Stimulated activated CD4-positive, alpha-beta T cell treated with anti-CD3 and anti-CD28 coated beads, Interleukin-12 subunit alpha, Interleukin-12 subunit beta, amount 100 ng/mL, for 24 hours (primary cell): ENCODE data around the gene MUS81.
"Not testable (repeated sequence)": the region's sequence is repeated elsewhere in the genome, so short reads cannot be mapped to it uniquely, and the experiment has no call there.

ENCODE experiments used
- DNase-seq, 2 experiments: peaks; one replicate each; pipeline ENCODE4 v3.0.0-alpha.2; 2020; ENCODE audit warnings: low read depth in 2 of 2

Gene MUS81

DNA sequence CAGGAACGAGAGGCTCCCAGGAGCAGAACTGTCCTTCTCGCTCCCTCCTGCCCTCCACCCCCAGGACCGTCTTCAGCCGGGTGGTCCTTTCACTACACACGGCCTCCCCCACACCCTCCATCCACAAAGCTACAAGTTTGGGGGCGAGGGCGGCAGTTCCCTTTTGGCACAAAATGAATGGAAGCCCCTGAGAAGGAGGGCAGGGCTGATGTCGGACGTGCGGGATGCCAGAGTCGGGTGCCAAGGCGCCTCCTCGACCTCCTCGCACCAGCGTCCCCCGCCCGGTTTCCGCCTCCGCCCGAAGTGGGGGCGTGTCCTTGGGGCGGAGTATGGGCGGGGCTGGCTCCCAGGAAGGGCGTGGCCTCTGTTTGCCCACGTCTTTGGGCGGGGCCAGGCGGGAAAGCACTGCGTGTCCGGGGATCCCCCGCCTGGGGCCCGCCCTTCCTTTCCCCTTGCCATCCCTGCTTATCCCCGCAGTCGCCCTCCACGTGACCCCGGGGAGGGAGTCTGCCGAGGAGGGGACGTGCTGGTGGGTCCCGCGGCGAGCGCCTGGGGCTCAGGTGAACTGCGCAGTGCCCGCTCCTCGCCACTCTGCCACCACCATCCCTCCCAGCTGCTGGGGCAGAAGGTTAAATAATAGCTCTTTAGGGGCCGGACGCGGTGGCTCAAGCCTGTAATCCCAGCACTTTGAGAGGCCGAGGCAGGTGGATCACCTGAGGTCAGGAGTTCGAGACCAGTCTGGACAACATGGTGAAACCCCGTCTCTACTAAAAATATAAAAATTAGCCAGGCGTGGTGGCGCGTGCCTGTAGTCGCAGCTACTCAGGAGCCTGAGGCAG, 13.3 kb downstream of the MUS81 start:
- peak; percentile 92 to 94 for DNase-seq

DNA sequence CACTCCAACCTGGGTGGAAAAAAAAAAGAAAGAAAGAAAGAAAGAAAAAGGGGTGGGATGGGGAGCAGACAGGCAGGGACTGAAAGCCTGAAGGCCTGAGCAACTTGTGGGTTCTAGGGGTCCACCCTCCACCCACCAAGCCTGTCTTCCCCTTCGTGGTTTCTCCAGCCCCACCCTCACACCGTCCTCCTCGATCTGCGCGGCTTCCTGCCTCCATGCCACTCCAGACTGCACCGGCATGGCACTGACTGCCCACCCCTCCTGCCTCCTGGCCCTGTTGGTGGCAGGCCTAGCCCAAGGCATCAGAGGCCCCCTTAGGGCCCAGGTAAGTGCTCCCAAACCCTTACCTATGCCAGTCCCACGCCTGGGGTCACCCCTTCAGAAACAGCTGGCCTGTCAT, 19.4 kb downstream of the MUS81 start, which contains the start of gene CTSW:
TSS of gene CTSW (plus strand) at position 221 of the 400 bp plus-strand sequence. CDS start at position 239, 18 bp downstream.
- DNase-seq: no peak

DNA sequence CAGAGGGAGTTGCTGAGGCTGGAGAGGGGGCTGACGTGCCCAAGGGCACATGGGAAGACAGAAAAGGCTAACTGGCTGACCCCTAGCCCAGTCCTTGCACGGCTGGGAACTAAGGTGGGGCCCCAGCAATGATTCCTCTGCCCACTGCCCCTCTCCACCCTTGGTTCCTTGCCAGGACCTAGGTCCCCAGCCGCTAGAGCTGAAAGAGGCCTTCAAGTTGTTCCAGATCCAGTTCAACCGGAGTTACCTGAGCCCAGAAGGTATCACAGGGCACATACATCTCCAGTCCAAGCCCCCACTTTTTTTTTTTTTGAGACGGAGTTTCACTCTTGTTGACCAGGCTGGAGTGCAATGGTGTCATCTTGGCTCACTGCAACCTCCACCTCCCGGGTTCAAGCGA, 19.8 kb downstream of the MUS81 start:
- DNase-seq: no peak

DNA sequence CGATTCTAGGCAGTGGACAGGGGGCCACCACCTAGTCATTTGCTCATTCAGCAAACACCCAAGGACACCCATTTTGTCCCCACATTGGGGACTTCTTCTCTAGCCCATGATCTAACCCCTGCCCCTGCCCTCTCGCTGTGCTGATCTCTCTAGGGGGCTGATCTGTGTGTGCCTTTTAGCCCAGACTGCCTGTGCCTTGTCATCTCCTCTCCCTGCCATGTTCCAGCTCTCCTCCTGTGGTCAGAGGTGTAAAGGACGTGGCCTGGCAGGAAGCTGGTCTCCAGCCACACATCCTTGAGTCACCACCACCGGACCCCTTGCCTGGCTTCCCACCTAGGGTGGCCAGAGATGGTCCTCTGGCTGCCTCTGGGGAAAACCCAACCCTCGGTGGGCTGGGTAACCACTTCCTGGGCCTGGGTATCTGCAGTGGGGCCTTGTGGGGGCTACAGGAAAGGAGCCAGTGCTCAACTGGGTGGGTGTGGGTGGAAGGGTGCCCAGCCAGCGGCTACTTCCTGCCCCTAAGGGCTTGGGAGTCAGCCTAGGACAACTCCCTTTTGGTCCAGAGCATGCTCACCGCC, 20.7 kb downstream of the MUS81 start:
- no peak for DNase-seq

DNA sequence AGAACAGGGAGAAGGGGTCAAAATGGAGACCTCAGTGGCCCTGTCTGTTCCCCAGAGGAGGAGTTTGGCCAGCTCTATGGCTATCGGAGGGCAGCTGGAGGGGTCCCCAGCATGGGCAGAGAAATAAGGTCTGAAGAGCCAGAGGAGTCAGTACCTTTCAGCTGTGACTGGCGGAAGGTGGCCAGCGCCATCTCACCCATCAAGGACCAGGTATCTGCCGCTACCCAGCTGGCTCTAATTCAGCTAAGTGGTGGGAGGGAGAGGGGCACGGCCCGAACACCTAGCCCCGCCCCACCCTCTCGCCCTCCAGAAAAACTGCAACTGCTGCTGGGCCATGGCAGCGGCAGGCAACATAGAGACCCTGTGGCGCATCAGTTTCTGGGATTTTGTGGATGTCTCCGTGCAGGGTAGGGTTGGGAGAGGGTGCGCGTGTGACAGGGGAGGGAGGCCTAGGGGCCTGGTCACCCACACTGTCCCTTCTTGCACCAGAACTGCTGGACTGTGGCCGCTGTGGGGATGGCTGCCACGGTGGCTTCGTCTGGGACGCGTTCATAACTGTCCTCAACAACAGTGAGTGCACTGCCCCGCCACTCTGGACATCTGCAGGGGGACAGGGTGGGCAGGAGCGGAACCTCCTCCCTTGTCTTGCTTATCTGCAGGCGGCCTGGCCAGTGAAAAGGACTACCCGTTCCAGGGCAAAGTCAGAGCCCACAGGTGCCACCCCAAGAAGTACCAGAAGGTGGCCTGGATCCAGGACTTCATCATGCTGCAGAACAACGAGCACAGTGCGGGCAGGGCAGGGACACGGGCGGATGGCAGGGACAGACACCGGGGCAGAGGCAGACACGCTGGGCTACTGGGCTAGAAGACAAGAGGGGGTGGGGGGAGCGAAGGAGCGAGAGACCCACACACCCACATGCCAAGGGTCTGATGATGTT, 22.2 kb downstream of the MUS81 start:
- DNase-seq: no peak

DNA sequence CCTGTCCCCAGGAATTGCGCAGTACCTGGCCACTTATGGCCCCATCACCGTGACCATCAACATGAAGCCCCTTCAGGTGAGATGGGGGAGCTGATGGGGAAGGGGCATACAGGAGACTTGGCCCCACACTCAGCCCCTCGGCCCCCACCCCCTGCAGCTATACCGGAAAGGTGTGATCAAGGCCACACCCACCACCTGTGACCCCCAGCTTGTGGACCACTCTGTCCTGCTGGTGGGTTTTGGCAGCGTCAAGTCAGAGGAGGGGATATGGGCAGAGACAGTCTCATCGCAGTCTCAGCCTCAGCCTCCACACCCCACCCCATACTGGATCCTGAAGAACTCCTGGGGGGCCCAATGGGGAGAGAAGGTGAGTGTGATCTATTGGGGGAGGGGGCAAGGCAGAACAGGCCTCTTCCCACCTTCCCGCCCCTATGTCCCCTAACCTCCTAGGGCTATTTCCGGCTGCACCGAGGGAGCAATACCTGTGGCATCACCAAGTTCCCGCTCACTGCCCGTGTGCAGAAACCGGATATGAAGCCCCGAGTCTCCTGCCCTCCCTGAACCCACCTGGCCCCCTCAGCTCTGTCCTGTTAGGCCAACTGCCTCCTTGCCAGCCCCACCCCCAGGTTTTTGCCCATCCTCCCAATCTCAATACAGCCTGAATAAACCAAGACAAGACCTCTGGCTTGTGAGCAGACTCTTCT, 23.0 kb downstream of the MUS81 start:
- DNase-seq: no peak

DNA sequence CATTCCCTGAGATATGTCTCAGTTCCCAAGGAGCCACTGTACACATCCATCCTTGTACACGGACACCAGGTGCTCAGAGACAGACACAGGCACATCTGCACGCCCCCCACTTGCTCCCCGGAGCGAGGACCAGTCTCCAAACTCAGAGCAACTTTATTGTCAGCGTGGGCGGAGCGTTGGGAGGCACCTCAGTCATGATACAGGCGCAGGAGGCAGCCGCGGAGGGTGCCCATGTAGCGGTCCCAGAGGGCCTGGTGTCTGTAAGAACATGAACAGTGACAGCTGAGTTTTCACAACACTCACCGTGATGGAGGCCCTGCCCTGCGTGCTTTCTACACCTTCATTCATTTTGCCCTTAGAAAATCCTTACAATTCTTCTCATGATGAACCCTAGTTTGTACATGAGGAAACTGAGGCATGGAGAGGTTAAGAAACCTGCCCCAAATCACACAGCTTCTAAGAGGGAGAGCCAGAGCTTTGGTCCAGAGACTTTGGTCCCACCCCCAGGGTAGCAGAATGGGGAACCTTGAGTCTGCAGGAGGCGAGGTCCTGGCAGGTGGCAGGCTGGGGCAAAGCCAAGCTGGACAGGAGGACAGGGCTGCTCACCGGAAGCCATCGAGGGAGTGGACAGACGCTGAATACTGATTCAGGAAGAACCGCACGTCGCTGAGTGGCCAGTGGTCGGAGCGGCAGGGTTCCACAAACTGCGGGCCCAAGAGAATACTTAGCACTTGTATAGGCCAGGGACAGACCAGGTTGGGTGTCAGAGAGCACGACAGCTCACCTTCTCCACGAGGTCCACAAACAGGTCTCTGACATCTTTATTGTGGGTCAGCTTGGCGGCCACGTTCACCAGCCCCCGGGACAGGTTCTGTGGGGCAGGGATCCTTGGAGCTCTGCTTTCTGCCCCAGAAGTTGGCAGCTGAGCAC, 23.8 kb downstream of the MUS81 start:
- no peak for DNase-seq

DNA sequence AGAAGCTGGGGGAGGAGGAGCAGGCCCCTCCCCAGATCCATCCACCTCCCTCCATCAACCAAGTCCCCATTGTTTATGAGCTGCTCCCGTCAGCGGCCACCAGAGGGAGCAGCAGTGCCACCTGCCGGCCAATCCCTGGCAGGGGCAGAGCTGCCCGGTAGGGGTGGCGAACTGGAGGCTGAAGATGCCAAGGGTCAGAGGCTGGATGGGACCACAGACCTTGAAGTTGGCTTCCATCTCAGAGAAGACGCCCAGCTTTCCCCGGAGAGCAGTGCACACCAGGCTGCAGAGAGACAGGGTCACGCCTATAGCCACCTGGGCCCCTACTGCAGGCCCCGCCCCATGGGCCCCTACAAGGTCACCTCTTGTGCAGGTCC, 24.5 kb downstream of the MUS81 start:
- peak in 1 of 2 experiments; percentile 74 for DNase-seq

DNA sequence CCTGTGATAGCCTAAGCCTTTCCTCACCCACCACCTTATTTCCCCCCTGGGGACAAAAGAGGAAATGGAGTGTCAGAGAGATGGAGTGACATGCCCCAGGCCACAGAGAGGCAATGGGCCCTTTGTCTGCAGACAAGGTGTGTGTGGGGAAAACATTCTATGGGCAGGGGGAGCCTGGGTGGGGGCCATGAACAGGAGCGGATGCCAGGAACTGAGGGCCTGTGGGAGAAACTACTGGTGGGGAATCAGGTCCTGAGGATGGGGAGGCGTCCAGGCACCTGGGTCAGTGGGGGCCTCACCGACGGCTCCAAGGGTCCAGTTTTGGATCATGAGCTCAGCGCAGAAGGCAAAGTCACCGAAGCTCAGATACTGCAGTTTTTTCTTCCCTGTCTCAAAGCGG, 25.0 kb downstream of the MUS81 start:
- no peak for DNase-seq

DNA sequence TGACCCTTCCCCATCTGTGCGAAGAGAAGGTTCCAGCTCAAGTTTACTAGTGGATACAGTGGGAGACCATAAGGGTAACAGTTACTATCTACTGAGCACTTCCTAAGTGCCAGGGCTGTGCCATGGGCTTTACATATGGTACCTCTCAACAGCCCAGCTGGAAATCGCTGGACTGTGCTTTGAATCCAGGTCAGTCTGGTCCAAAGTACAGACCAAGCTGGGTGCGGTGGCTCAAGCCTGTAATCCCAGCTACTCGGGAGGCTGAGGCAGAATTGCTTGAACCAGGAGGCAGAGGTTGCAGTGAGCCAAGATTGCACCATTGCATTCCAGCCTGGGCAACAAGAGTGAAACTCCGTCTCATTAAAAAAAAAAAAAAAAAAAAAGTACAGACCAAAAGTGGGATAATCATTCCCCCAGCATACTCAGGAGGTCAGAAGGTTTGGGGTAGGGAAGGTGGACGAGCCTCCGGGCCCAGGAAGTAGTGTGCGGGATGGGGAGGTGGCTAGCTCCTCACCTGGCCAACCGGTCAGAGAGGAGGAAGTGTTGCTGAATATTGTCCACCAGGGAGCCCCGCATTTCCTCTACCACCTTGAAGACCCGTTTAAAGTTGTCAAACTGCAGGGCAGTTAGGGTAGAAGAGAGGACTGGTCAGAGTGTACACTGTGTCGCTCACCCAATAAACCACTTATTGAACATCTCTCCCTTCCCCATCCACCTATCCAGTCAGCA, 25.7 kb downstream of the MUS81 start:
- no peak for DNase-seq

DNA sequence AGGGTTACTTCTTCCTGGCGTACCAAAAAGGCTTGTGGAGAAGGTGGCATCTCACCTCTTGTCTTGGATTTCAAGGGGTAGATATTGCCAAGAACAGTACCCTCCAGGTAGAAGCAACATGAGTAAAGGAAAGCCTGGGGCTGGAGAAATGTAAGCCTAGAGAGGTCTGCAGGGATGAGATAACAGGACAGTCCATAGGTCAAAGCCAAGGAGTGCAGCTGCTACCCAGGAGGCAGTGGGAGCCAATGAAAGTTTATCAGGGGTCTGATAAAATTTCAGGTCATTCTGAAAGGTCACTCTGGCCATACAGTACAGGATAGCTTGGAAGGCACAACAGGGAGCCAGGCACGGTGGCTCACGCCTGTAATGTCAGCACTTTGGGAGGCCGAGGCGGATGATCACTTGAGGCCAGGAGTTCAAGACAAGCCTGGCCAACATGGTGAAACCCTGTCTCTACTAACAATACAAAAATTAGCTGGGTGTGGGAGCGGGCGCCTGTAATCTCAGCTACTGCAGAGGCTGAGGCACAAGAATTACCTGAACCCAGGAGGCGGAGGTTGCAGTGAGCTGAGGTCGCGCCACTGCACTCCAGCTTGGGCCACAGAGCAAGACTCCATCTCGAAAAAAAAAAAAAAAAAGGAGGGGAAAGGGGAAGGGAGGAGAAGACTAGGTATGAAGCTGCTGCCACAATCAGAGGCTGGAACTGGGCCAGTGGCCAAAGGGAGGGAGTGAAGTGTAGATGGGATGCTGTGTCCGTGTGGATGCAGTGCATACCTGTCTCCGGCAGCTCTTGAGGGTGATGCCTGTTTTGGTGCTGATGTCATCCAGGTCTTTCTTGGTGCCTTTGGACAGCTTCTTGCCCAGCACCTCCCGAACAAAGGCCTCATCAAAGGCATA, 26.8 kb downstream of the MUS81 start:
- DNase-seq: no peak

DNA sequence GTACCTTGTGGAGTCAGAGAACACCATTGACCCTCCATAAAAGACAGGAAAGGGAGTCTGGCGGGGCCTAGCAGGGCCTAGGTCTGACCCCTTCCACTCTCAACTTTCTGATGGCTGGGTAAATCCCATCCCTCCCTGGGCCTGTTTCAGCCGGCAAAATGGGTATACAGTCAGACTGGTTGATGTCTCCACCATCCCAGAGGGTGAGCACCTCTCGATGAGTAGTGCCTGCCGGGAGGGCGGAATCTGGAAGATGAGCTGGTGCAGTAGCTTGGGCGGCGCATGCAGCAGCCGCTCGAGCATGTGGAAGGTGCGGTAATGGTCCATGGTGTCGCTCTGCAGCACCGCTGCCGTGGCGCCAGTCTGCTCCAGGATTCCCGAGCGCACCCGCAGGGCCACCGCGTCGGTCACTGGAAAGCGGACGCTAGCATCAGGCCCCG, 27.5 kb downstream of the MUS81 start:
- DNase-seq: no peak

DNA sequence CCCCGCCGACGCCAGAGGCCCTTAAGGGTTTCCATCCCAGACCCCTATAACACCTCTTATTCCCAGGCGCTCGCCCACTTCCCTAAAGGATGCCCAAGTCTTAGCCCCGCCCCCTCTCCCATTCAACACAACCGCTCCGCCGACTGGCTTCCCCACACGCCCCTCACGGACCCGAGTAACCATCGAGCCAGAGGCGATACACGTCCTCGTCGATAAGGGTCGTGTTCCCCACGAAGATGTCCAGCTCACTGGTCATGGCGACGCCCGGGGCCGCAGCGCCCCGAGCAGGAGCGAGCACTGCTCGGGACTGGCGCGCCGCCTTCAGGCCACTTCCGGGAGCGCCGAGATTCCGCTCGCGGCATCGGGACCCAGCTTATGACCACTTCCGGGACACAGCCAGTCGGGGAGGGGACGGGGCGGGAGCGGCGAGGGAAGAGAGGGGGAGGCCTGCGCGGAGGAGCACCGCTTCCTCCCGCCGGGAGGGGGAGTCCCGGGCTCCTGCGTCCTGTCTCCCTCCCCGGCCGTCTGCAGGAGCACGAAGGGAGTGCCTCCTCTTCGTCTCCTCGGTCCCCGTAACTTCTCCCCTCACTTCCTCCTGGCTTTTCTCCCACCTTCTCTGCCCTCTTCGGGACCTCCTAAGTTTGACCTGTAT, 28.1 kb downstream of the MUS81 start, which contains the start of gene FIBP:
TSS of gene FIBP (minus strand) at position 309 of the 652 bp plus-strand sequence. CDS start at position 256, 53 bp downstream.
- DNase-seq: peak; percentile 90 to 96

DNA sequence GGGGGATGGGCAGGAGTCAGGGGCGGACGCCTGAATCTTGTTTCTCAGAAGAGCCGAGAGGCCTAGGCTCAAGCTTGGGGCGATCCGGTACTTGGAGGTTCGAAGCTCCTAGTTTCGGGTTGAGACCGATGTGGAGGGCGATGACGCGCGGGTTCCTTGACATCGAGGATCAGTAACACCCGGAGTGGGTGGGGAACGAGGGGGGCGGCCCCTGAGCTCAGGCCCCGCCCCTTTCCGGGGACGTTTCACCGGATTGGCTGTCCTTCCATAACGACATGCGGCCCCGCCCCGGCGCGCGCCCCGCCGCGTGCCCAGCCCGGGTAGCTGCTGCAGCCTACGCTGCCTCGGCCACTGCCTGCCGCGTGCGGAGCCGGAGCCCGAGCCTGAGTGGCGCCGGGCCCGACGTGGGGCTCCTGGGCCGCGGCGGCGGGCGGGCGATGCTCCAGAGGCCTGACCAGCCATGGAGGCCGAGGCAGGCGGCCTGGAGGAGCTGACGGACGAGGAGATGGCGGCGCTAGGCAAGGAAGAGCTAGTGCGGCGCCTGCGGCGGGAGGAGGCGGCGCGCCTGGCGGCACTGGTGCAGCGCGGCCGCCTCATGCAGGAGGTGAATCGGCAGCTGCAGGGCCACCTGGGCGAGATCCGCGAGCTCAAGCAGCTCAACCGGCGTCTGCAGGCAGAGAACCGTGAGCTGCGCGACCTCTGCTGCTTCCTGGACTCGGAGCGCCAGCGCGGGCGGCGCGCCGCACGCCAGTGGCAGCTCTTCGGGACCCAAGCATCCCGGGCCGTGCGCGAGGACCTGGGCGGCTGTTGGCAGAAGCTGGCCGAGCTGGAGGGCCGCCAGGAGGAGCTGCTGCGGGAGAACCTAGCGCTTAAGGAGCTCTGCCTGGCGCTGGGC, 30.3 kb downstream of the MUS81 start, which contains the start of gene CCDC85B:
TSS of gene CCDC85B (plus strand) at position 350 of the 895 bp plus-strand sequence. CDS start at position 461, 111 bp downstream.
- peak; percentile 98 to 99 for DNase-seq

DNA sequence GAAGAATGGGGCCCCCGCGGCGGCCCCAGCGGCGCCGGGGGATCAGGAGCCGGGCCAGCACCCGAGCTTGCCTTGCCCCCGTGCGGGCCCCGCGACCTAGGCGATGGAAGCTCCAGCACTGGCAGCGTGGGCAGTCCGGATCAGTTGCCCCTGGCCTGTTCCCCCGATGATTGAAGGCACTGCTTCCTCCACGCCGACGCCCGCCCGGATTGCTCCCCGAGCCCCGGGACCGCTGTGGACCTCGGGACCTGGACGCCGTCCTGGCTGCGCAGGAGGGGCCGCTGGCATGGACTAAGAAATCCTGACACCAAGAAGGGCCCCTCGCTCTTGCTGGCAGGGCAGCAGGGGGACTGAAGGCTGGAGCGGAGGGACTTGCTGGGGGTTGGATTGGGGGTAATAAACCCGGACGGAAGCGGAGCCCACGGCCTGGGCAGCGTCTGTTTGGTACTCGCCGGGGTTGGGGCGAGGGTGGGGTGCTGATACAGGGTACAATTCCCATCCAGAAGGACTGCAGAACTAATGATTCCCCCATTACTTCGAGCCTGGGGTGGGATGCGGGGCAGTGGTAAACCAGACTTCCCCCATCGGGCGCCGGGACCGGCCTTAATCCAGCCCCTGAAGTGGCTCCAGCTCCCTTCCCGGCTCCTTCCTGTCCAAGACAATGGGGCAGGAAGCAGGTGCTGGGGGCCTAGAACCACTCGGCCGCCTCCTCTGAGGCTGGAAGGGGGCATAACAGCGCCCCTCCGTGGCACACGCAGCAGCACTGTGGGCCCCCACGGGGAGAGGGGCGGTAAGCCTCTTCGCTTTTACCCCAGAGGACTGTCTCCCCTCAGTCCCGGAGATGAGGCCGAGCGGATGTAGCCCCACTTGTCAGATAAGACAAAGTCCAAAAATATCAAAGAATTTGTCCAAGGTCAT, 31.2 kb downstream of the MUS81 start:
- DNase-seq: peak in 1 of 2 experiments; percentile 42

DNA sequence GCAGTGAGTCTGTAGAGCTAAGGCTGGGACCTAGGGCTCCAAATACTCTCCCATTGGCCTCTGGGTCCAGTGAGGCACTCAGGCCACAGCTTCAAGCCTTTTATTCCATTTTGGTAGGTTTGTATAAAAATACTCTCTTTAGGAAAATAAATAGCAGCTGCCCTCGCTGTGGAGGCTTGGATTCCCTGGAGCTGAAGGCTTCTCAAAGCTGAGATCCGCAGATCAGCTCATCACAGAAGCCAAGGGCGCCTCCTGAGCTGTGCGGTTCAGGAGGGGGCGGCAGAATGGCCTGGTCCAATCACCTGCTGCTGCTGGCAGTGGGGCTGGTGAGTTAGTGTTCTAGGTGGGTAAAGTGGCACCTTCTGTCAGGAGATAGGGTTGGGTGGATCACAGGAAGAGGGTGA, 31.9 kb downstream of the MUS81 start:
- not testable (repeated sequence) for DNase-seq
